ENCODE measurements around the gene ADGRG1.

ADGRG1 gene

GRCh38 chr16:57644383-57645014 is 16.1 kb downstream of the ADGRG1 start:
- DNase-seq (ENCODE audit: low spot score) = no peak
- TF ChIP-seq CTCF (IDR thresholded peaks at IDR 0.05; ENCODE audit: extremely low read depth, insufficient read depth, missing control alignments) = no peak
- in situ Hi-C loops (cut with MboI; ENCODE audit: low pct_unique_long_range_greater_than_20kb, low sequenced_read_pairs, unreplicated experiment) = loop anchor here (5.0 kb wide), 1 partner anchor 57 kb away; no protein-coding TSS in a partner anchor

- in situ Hi-C loops (cut with MboI; ENCODE audit: low pct_unique_long_range_greater_than_20kb, low sequenced_read_pairs, unreplicated experiment) = loop anchor here (5.0 kb wide), 1 partner anchor 58 kb away; no protein-coding TSS in a partner anchor
- DNase-seq (ENCODE audit: low spot score) = no peak
- TF ChIP-seq CTCF (IDR thresholded peaks at IDR 0.05; ENCODE audit: extremely low read depth, insufficient read depth, missing control alignments) = no peak
Observed at GRCh38 chr16:57645169-57645568, 16.7 kb downstream of the ADGRG1 start.

- in situ Hi-C loops (cut with MboI; ENCODE audit: low pct_unique_long_range_greater_than_20kb, low sequenced_read_pairs, unreplicated experiment) = loop anchor here (5.0 kb wide), 1 partner anchor 59 kb away; no protein-coding TSS in a partner anchor
- DNase-seq (ENCODE audit: low spot score) = no peak
- TF ChIP-seq CTCF (IDR thresholded peaks at IDR 0.05; ENCODE audit: extremely low read depth, insufficient read depth, missing control alignments) = no peak
Observed at GRCh38 chr16:57645691-57646387, 17.4 kb downstream of the ADGRG1 start.

GRCh38 chr16:57646388-57647039 is 18.1 kb downstream of the ADGRG1 start:
- in situ Hi-C loops (cut with MboI; ENCODE audit: low pct_unique_long_range_greater_than_20kb, low sequenced_read_pairs, unreplicated experiment) = loop anchor here (5.0 kb wide), 1 partner anchor 59 kb away; no protein-coding TSS in a partner anchor
- no peak for DNase-seq (ENCODE audit: low spot score)
- TF ChIP-seq CTCF (IDR thresholded peaks at IDR 0.05; ENCODE audit: extremely low read depth, insufficient read depth, missing control alignments) = no peak

GRCh38 chr16:57647136-57647875 is 18.9 kb downstream of the ADGRG1 start:
- no peak for TF ChIP-seq CTCF (IDR thresholded peaks at IDR 0.05; ENCODE audit: extremely low read depth, insufficient read depth, missing control alignments)
- in situ Hi-C loops (cut with MboI; ENCODE audit: low pct_unique_long_range_greater_than_20kb, low sequenced_read_pairs, unreplicated experiment) = loop anchor here (5.0 kb wide), 1 partner anchor 60 kb away; no protein-coding TSS in a partner anchor
- DNase-seq (ENCODE audit: low spot score) = no peak

- no peak for TF ChIP-seq CTCF (IDR thresholded peaks at IDR 0.05; ENCODE audit: extremely low read depth, insufficient read depth, missing control alignments)
- in situ Hi-C loops (cut with MboI; ENCODE audit: low pct_unique_long_range_greater_than_20kb, low sequenced_read_pairs, unreplicated experiment) = loop anchor here (5.0 kb wide), 1 partner anchor 61 kb away; no protein-coding TSS in a partner anchor
- DNase-seq (ENCODE audit: low spot score) = no peak
Observed at GRCh38 chr16:57648125-57648524, 19.7 kb downstream of the ADGRG1 start.

Data from GM13977 (cell line).